ENCODE data around the gene CEP131.

The CEP131 gene

DNA sequence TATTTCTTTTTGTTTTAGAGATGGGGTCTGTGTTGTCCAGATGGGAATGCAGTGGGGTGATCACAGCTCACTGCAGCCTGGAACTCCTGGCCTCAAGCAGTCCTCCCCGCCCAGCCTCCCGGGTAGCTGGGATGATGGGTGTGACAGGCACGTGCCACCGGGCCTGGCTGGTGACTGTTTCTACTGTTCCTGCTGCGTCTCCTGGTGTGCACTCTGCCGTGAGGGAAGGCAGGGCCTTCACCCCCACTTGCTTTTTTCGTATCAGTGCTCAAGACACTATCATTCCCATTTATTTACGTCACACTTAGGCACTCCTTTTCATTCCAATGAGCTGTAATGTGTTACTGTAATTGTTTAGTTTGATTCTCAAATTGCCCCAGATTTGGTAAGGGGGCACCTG lies 82.7 kb downstream of the CEP131 start:
- H3K27me3 ChIP-seq (replicated peaks; ENCODE audit: insufficient read depth, low read length), result peaks cover 75% of the 10 kb centered on the region
- H3K9ac ChIP-seq (ENCODE audit: low read length), result no peak overlapping the region
- no peak overlapping the region for H3K4me3 ChIP-seq (ENCODE audit: low read length)
- TF ChIP-seq, protein P1, sequence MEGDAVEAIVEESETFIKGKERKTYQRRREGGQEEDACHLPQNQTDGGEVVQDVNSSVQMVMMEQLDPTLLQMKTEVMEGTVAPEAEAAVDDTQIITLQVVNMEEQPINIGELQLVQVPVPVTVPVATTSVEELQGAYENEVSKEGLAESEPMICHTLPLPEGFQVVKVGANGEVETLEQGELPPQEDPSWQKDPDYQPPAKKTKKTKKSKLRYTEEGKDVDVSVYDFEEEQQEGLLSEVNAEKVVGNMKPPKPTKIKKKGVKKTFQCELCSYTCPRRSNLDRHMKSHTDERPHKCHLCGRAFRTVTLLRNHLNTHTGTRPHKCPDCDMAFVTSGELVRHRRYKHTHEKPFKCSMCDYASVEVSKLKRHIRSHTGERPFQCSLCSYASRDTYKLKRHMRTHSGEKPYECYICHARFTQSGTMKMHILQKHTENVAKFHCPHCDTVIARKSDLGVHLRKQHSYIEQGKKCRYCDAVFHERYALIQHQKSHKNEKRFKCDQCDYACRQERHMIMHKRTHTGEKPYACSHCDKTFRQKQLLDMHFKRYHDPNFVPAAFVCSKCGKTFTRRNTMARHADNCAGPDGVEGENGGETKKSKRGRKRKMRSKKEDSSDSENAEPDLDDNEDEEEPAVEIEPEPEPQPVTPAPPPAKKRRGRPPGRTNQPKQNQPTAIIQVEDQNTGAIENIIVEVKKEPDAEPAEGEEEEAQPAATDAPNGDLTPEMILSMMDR (IDR thresholded peaks at IDR 0.05; ENCODE audit: low read length), result no peak
- TF ChIP-seq EZH2phosphoT487 (IDR thresholded peaks at IDR 0.05; ENCODE audit: low read length), result no peak
- TF ChIP-seq EZH2 (optimal IDR thresholded peaks at IDR 0.05; ENCODE audit: low read depth, low read length), result no peak
- no peak overlapping the region for H3K27ac ChIP-seq (ENCODE audit: low read length)
- no peaks in the 10 kb centered on the region for H4K20me1 ChIP-seq (ENCODE audit: insufficient read depth, low read length)
- H3K9me2 ChIP-seq (replicated peaks; ENCODE audit: insufficient read depth, low read length), result no peaks in the 10 kb centered on the region
- no peaks in the 10 kb centered on the region for H3K79me2 ChIP-seq (ENCODE audit: low read length)
- H3F3A ChIP-seq (ENCODE audit: insufficient read depth, low read length), result no peaks in the 10 kb centered on the region
- no peak for DNase-seq
- no peaks in the 10 kb centered on the region for H3K4me1 ChIP-seq (ENCODE audit: low read length)
- H3K36me3 ChIP-seq (replicated peaks; ENCODE audit: insufficient read depth, low read length), result no peaks in the 10 kb centered on the region
- H3K9me3 ChIP-seq (replicated peaks; ENCODE audit: insufficient read depth, low read length), result no peaks in the 10 kb centered on the region
- no peak overlapping the region for H3K4me2 ChIP-seq (ENCODE audit: low read depth, low read length)
- no peak overlapping the region for H2AFZ ChIP-seq (ENCODE audit: low read length)
